ENCODE results near the gene PMM1.
"Not testable (repeated sequence)": the region's sequence is repeated elsewhere in the genome, so short reads cannot be mapped to it uniquely, and the experiment has no call there.

PMM1 gene

DNA sequence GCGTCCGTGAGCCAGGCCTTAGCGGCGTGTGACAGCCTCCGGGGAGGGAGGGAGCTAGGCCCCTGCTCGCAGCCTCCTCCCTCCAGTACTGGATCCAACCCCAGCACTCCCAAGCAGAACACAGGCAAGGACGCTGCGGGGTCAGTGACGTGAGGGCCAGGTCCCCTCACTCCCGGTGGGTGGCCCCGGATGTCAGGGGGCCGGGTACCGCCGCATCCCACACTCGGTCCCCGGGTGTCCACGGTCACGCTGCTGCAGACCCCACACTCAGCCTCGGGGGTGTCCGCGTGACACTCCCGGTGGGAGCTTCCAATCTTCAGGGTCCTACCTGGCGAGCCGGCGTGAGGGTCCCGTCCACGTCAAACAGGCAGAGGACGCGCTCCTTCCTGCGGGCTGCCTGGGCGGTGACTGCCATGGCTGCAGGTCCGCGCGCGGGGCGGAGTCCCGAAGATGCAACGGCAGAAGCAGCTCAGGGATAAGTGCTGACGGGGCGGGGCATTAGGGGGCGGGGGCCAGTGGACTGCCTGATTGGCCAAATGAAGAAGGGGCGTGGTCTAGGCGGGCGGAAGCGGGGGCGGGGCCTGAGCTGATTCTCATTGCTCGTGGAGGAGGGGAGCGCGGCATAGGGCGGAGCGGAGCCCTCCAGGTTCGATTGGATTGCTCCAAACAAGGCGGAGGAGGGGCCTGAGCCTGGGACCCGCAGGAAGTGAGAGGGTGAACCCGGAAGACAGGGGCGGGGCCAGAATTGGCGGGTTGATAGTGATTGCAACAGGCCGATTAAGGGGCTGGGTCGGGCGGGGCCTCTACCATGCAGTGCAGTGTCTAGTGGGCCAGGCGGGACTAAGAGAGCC is at the start of gene PMM1:
TSS of gene PMM1 (minus strand) at position 450 of the 851 bp plus-strand sequence. CDS start at position 415, 35 bp downstream.
- peak within 1 kb of the TSS; percentile 93 to 94 for H3K4me3 Mint-ChIP-seq
- H3K27me3 Mint-ChIP-seq = no peaks in the 10 kb centered on the region

DNA sequence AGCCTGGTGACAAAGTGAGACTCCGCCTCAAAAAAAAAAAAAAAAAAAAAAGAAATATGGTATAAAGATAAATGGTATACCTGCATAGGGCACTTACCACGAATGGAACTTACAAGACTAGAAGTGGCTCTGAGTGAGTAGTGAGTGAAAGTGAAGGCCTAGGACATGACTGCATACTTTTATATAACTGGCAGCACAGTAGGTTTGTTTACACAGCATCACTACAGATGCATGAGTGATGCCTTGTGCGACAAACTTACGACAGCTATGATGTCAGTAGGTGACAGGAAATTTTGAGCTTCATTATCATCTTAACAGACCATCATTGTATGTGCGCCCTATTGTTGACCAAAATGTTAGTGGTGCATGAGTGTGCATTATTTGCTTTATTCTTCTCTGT is 49.1 kb upstream of the PMM1 start:
- DNase-seq (no peak), ATAC-seq (replicated peaks) (no peak)
- H3K27me3 Mint-ChIP-seq = no peaks in the 10 kb centered on the region
- no peak overlapping the region for H3K4me3 Mint-ChIP-seq
- peaks cover 24 to 41% of the 10 kb centered on the region in 2 donors for H3K36me3 Mint-ChIP-seq
- H3K4me1 Mint-ChIP-seq = peaks cover 3 to 5% of the 10 kb centered on the region in 2 donors
- H3K27ac Mint-ChIP-seq = no peak overlapping the region
- no peaks in the 10 kb centered on the region for H3K9me3 Mint-ChIP-seq

More for the DNA sequence above, at the start of gene PMM1:
- peak; percentile 96 to 98 for ATAC-seq (replicated peaks)
- Mint-ChIP-seq H3K4me1 (peaks cover 10 to 28% of the 10 kb centered on the region in 2 donors), H3K9me3 (no peaks in the 10 kb centered on the region), H3K36me3 (peaks cover 6 to 17% of the 10 kb centered on the region in 2 donors), H3K27ac (peak within 1 kb of the TSS; percentile 93)
- DNase-seq = peak; percentile 99

DNA sequence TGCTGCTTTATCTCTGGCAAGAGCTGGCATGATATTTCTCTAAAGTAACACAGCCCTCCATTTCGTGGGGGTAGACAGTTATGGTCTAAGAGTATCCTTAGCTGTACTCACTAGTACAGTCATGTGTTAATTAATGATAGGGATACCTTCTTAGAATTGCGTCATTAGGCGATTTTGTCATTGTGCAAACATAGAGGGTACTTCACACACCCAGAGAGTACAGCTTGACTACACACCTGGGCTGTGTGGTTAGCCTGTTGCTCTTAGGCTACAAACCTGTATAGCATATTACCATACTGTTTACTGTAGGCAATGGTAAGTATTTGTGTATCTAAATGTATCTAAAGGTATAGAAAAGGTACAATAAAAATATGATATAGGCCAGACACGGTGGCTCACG is 48.5 kb upstream of the PMM1 start:
- ATAC-seq (replicated peaks) (no peak), DNase-seq (no peak)
- Mint-ChIP-seq H3K4me1 (peaks cover 3 to 5% of the 10 kb centered on the region in 2 donors), H3K36me3 (peaks cover 27 to 41% of the 10 kb centered on the region in 2 donors), H3K27ac (no peak overlapping the region), H3K4me3 (no peak overlapping the region), H3K27me3 (no peaks in the 10 kb centered on the region), H3K9me3 (no peaks in the 10 kb centered on the region)

DNA sequence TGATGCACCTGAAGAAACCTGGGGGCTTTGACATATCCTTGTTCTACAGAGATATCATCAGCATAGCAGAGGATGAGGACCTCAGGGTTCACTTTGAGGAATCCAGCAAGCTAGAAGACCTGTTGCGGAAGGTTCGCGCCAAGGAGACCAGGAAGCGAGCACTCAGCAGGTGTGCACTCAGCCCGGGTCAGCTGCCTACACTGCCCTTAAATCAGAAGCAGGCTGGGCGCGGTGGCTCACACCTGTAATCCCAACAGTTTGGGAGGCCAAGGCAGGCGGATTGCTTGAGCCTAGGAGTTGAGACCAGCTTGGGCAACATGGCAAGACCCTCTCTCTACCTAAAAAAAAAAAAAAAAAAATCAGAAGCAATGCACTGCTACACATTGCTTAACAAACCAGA is 48.0 kb upstream of the PMM1 start:
- not testable (repeated sequence) for ATAC-seq (replicated peaks); H3K4me3 Mint-ChIP-seq; DNase-seq; H3K27ac Mint-ChIP-seq; H3K4me1 Mint-ChIP-seq; H3K9me3 Mint-ChIP-seq; H3K27me3 Mint-ChIP-seq
- H3K36me3 Mint-ChIP-seq = peaks cover 27 to 41% of the 10 kb centered on the region in 2 donors

DNA sequence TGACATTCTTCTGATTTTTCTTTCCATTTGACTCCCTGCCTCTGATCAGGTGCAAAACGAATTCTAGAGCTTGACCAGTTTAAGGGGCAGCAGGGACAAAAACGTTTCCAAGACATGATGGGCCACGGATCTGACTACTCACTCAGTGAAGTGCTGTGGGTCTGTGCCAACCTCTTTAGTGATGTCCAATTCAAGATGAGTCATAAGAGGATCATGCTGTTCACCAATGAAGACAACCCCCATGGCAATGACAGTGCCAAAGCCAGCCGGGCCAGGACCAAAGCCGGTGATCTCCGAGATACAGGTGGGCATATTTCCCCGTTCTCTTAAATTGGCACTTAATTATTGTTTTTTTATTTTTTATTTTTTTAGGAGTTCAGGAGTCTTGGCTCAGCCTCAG is 46.8 kb upstream of the PMM1 start:
- no peak overlapping the region for H3K4me3 Mint-ChIP-seq
- no peaks in the 10 kb centered on the region for H3K27me3 Mint-ChIP-seq
- peaks cover under 1 to 10% of the 10 kb centered on the region in 2 donors for H3K4me1 Mint-ChIP-seq
- H3K27ac Mint-ChIP-seq = no peak overlapping the region
- no peaks in the 10 kb centered on the region for H3K9me3 Mint-ChIP-seq
- no peak for DNase-seq
- peaks cover 22 to 34% of the 10 kb centered on the region in 2 donors for H3K36me3 Mint-ChIP-seq
- ATAC-seq (replicated peaks) = no peak

DNA sequence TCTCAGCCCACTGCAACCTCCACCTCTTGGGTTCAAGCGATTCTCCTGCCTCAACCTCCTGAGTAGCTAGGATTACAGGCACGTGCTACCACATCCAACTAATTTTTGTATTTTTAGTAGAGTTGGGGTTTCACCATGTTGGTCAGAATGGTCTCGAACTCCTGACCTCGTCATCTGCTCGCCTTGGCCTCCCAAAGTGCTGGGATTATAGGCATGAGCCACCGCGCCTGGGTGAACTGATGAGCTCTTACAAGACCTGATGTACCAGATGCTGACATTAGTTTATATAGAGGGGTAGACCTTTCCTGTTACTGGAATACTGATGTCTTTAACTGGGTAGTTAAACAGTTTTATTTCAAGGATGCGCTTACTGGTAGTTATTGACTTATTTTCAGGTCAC is 45.0 kb upstream of the PMM1 start:
- DNase-seq; H3K4me3 Mint-ChIP-seq; ATAC-seq (replicated peaks); H3K27me3 Mint-ChIP-seq; H3K4me1 Mint-ChIP-seq; H3K9me3 Mint-ChIP-seq: not testable (repeated sequence)
- H3K27ac Mint-ChIP-seq = peak overlapping the region; percentile 9
- H3K36me3 Mint-ChIP-seq = peaks cover 21 to 26% of the 10 kb centered on the region in 2 donors

DNA sequence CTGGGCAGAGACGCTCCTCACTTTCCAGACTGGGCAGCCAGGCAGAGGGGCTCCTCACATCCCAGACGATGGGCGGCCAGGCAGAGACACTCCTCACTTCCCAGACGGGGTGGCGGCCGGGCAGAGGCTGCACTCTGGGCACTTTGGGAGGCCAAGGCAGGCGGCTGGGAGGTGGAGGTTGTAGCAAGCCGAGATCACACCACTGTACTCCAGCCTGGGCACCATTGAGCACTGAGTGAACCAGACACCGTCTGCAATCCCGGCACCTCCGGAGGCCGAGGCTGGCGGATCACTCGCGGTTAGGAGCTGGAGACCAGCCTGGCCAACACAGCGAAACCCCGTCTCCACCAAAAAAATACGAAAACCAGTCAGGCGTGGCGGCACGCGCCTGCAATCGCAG is 42.0 kb upstream of the PMM1 start:
- H3K27ac Mint-ChIP-seq; DNase-seq; H3K4me3 Mint-ChIP-seq; ATAC-seq (replicated peaks); H3K9me3 Mint-ChIP-seq; H3K27me3 Mint-ChIP-seq: not testable (repeated sequence)
- Mint-ChIP-seq H3K36me3 (peaks cover 40 to 44% of the 10 kb centered on the region in 2 donors), H3K4me1 (peaks cover 0 to 26% of the 10 kb centered on the region in 2 donors)

DNA sequence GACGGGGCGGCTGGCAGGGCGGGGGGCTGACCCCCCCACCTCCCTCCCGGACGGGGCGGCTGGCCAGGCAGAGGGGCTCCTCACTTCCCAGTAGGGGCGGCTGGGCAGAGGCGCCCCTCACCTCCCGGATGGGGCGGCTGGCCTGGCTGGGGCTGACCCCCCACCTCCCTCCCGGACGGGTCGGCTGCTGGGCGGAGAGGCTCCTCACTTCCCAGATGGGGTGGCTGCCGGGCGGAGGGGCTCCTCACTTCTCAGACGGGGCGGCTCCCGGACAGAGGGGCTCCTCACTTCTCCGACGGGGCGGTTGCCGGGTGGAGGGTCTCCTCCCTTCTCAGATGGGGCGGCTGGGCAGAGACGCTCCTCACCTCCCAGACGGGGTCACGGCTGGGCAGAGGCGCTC is 41.5 kb upstream of the PMM1 start:
- H3K9me3 Mint-ChIP-seq; H3K27ac Mint-ChIP-seq; ATAC-seq (replicated peaks); H3K4me3 Mint-ChIP-seq; DNase-seq; H3K27me3 Mint-ChIP-seq: not testable (repeated sequence)
- H3K4me1 Mint-ChIP-seq = peaks cover 0 to 26% of the 10 kb centered on the region in 2 donors
- peaks cover 35 to 40% of the 10 kb centered on the region in 2 donors for H3K36me3 Mint-ChIP-seq

DNA sequence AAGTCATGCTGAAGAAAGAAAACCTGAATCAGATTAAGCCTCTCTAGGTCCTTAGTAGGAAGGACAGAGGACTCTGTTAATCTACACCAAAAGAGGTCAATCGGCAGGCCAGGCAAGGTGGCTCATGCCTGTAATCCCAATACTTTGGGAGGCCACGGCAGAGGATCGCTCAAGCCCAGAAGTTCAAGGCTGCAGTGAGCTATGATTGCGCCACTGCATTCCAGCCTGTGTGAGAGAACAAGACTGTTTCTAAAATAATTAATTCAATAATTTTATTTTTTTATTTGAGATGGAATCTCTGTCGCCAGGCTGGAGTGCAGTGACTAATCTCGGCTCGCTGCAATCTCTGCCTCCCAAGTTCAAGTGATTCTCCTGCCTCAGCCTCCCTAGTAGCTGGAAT is 35.9 kb upstream of the PMM1 start:
- H3K9me3 Mint-ChIP-seq = no peaks in the 10 kb centered on the region
- H3K4me1 Mint-ChIP-seq = peaks cover 4 to 28% of the 10 kb centered on the region in 2 donors
- no peak for DNase-seq
- no peak for ATAC-seq (replicated peaks)
- no peak overlapping the region for H3K4me3 Mint-ChIP-seq
- H3K36me3 Mint-ChIP-seq = peaks cover 26 to 53% of the 10 kb centered on the region in 2 donors
- H3K27ac Mint-ChIP-seq = no peak overlapping the region
- no peaks in the 10 kb centered on the region for H3K27me3 Mint-ChIP-seq

DNA sequence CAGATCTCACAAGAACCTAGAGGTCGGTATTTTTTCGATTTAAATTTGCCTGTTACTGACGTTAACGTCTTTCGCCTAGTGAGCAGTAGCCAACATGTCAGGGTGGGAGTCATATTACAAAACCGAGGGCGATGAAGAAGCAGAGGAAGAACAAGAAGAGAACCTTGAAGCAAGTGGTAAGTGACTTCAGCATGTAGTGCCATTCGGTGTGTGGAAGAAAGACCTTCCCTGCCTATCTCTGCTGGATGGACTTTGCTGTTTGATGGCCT is 32.2 kb upstream of the PMM1 start:
- H3K27ac Mint-ChIP-seq = peak overlapping the region; percentile 98
- H3K36me3 Mint-ChIP-seq = peaks cover 6 to 26% of the 10 kb centered on the region in 2 donors

DNA sequence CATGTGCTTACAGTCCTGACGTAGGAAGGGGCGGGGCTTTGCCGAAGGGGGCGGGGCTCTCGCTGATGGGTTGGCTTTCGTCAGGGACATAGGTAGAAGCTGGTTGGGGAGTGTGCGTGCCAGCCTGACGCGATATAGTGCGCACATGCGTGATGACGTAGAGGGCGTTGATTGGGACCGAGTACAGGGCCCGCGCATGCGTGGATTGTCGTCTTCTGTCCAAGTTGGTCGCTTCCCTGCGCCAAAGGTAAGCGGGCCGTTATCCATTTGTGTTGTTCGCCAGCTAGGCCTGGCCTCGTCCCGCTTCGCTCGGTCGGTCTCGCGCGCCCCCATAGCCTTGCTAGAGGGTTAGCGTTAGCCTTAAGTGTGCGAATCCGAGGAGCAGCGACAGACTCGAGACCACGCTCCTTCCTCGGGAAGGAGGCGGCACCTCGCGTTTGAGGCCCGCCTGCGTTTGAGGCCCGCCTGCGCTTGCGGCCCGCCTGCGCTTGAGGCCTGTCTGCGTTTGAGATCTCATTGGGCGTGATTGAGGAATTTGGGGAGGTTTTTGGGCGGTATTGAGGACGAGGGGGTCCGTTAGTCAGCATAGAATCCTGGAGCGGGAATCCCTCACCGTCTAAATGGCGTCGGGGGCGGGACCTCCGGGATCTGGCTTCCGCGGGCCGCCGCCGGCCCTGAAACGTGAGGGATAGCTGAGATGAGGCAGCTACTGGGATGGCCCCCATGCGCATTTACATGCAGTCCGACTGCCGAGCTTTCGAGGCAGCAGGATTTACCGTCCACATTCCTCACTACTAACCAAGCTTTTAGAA is 31.7 kb upstream of the PMM1 start, which contains the start of gene XRCC6:
TSS of gene XRCC6 (plus strand) at position 197 of the 812 bp plus-strand sequence. CDS start 710 bp downstream, outside the sequence.
- H3K36me3 Mint-ChIP-seq = peaks cover 5 to 25% of the 10 kb centered on the region in 2 donors
- DNase-seq (peak; percentile 98), ATAC-seq (replicated peaks) (peak; percentile 92 to 94)
- no peaks in the 10 kb centered on the region for H3K9me3 Mint-ChIP-seq
- peak within 1 kb of the TSS; percentile 91 to 94 for H3K4me3 Mint-ChIP-seq
- peaks cover 15 to 42% of the 10 kb centered on the region in 2 donors for H3K4me1 Mint-ChIP-seq
- peak within 1 kb of the TSS; percentile 98 for H3K27ac Mint-ChIP-seq
- H3K27me3 Mint-ChIP-seq = no peaks in the 10 kb centered on the region

More for the DNA sequence above, 32.2 kb upstream of the PMM1 start:
- no peak for DNase-seq
- Mint-ChIP-seq H3K9me3 (no peaks in the 10 kb centered on the region), H3K4me1 (peaks cover 12 to 39% of the 10 kb centered on the region in 2 donors), H3K4me3 (peak overlapping the region; percentile 91 to 94), H3K27me3 (no peaks in the 10 kb centered on the region)
- ATAC-seq (replicated peaks) = no peak

DNA sequence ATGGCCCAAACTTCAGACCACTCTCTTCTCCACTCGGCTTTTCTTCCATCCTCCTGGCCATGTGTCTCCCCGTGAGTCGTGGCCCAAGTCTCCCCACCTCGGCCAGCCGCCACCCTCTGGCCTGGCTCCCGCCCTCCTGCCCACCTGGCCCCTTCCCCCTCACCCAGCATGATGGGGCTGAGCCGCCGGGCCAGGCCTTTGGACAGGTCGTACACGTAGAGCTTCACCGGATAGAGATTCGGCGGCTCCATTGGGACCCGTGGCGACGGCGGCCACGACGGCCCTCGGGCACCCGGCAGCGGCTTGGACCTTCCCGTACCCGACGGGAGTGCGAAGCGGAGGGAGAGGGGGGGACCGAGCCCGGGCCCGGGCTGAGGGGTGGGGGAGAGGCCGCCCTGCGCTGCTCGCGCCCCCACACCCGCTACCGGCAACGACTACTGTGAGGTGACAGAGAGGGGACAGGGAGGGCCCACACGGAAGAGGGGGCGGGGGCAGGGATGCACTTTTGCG is 31.0 kb upstream of the PMM1 start, which contains the start of gene DESI1:
TSS of gene DESI1 (minus strand) at position 455 of the 510 bp plus-strand sequence. CDS start at position 251, 204 bp downstream.
- ATAC-seq (replicated peaks) = peak; percentile 49 to 52
- Mint-ChIP-seq H3K9me3 (no peaks in the 10 kb centered on the region), H3K4me1 (peaks cover 15 to 42% of the 10 kb centered on the region in 2 donors), H3K27ac (peak within 1 kb of the TSS; percentile 98), H3K36me3 (peaks cover 5 to 25% of the 10 kb centered on the region in 2 donors), H3K4me3 (peak within 1 kb of the TSS; percentile 91 to 94), H3K27me3 (no peaks in the 10 kb centered on the region)
- DNase-seq = no peak

DNA sequence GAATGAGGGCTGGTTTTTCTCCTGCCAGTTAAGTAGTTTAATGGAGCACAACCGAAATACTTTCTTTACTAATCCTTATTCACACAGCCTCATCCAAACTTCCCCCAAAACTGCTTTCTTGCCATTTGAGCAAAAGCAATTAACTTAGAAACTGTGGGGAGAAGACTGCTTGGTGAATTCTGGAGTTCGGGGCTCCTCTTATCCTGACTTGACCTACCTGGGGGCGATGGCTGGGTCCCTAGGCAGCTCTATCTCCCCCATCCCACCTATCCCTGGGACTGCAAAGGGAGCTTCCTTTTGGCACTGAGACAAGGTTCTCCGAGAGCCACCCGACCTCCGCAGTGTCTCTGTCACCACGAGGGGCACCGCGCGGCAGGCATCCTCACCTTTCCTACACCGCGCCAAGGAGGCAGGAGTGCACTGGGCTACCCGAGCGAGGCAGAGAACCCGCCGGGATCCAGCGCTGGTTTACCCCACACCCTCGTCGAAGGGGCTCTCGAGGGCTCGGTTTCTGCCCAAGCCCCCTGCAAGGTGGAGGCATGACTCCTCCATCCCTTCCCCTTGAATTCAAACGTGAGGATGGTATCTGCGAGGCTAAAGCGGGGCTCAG is 30.4 kb upstream of the PMM1 start:
- peak overlapping the region; percentile 91 to 94 for H3K4me3 Mint-ChIP-seq
- ATAC-seq (replicated peaks) (peak; percentile 20 to 25), DNase-seq (peak; percentile 28)
- H3K4me1 Mint-ChIP-seq = peaks cover 15 to 42% of the 10 kb centered on the region in 2 donors
- H3K9me3 Mint-ChIP-seq = no peaks in the 10 kb centered on the region
- peak overlapping the region; percentile 98 for H3K27ac Mint-ChIP-seq
- peaks cover 5 to 24% of the 10 kb centered on the region in 2 donors for H3K36me3 Mint-ChIP-seq
- H3K27me3 Mint-ChIP-seq = no peaks in the 10 kb centered on the region

DNA sequence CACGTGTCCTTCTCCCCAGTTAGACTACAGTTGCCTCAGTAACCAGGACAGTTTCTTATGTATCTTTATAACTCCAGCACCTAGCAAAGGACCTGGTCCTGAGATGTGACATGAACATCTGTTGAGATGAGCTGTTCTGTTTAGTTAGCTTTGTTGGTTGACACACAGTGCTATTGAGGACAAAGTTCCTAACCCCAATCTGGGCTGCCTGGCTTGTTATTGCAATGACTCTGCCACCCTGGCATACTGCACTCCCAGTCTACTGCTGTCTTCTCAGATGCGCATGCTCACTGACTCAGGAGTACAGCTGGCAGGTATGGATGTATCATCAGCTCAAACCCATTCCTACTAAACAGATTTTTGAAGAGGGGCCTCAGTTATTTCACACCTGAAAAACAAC is 23.8 kb upstream of the PMM1 start:
- ATAC-seq (replicated peaks) (no peak), DNase-seq (no peak)
- Mint-ChIP-seq H3K4me1 (peaks cover 7 to 13% of the 10 kb centered on the region in 2 donors), H3K36me3 (peaks cover 16 to 23% of the 10 kb centered on the region in 2 donors), H3K27ac (no peak overlapping the region), H3K9me3 (no peaks in the 10 kb centered on the region), H3K4me3 (no peak overlapping the region), H3K27me3 (no peaks in the 10 kb centered on the region)

All from stimulated activated naive B cell treated with anti-CD40 and anti-IgM and Interleukin-4, amounts not matched to agents 10 μg/mL and 1 μg/mL and 100 μg/mL, for 72 hours (primary cell).